C4-2B (cell line): ENCODE results near the gene LRRC37B.

Source experiments
- CTCF ChIP-seq: fragments of 450-650 bp; conservative IDR thresholded peaks from 2 replicates; pipeline ENCODE4 v1.5.1; 2017; ENCODE audit warnings: mild to moderate bottlenecking
- ZFX ChIP-seq: fragments of 450-650 bp; IDR thresholded peaks from 2 replicates; pipeline ENCODE4 v1.6.1; 2017

- no peak for TF ChIP-seq CTCF
- TF ChIP-seq ZFX: no peak
These were observed 93.9 kb downstream of the LRRC37B start for GRCh38 chr17:32100971-32101631.
